GM12874 (cell line): ENCODE results near the gene CLTCL1.

Experiments used
- TF ChIP-seq, protein P1 (sequence below): IDR thresholded peaks from 2 replicates; pipeline ENCODE4 v1.5.1; 2011; ENCODE audit warnings: low read depth, mild to moderate bottlenecking, control low read depth, low read length, moderate library complexity; ENCODE audit not compliant: insufficient read depth

Gene CLTCL1

DNA sequence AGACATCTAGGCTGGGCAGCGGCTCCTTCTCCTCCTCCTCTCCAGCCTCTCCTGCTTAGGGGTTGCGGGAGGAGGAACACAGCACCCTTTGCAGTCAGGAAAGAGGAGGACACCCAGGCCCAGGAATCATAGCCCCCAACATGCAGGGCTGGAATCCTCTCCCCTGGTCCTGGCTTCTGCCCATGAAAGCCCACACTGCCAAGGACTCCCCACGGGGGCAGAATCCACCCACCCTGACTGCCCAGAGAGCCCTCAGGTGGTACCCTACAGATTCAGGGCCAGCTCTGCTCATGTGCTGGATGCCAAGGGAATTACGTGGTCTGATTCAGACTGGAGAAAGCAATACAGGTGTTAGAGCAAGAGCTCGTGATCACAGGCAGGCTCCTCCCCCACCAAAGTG is 151.5 kb downstream of the CLTCL1 start:
- TF ChIP-seq, protein P1, sequence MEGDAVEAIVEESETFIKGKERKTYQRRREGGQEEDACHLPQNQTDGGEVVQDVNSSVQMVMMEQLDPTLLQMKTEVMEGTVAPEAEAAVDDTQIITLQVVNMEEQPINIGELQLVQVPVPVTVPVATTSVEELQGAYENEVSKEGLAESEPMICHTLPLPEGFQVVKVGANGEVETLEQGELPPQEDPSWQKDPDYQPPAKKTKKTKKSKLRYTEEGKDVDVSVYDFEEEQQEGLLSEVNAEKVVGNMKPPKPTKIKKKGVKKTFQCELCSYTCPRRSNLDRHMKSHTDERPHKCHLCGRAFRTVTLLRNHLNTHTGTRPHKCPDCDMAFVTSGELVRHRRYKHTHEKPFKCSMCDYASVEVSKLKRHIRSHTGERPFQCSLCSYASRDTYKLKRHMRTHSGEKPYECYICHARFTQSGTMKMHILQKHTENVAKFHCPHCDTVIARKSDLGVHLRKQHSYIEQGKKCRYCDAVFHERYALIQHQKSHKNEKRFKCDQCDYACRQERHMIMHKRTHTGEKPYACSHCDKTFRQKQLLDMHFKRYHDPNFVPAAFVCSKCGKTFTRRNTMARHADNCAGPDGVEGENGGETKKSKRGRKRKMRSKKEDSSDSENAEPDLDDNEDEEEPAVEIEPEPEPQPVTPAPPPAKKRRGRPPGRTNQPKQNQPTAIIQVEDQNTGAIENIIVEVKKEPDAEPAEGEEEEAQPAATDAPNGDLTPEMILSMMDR, result no peak

GRCh38 chr22:19139001-19139356 is 152.5 kb downstream of the CLTCL1 start:
- TF ChIP-seq, protein P1, result no peak

DNA sequence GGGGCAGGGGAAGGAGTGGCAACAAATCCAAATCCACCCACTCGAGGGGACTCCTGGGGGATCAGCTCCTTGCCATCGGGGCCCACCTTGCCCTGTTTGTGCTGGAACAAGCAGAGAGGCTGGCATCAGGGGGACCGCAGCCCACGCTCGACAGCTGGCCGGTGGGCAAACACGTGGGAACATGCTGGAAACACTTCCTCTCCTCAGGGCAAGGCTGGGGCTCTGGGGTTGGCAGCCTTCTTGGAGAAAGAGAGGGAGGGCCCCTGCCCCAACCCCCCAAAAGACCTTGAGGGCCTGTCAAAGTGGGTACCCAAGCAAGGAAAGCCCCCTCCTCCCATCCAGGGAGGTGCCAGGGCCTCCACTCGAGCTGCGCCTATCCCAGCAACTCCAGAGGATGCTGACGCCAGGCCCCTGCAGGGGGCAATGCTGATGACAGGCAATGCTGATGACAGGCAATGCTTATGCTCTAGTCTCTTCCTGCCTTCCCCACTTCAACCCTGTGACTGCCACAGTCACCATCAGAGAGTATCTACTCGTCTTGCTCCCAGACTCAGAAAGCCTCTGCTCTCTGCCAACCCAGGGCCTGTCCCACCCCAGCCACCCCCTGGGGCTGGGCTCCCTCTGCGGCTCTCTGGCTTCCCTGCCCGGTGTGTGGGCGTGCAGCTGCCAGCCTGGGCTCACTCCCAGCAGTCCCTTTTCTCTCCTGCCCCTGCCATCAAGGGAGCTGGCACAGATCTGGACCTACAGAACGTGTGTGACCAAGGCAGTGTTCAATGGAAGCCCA is 153.1 kb downstream of the CLTCL1 start:
- TF ChIP-seq, protein P1, result no peak

DNA sequence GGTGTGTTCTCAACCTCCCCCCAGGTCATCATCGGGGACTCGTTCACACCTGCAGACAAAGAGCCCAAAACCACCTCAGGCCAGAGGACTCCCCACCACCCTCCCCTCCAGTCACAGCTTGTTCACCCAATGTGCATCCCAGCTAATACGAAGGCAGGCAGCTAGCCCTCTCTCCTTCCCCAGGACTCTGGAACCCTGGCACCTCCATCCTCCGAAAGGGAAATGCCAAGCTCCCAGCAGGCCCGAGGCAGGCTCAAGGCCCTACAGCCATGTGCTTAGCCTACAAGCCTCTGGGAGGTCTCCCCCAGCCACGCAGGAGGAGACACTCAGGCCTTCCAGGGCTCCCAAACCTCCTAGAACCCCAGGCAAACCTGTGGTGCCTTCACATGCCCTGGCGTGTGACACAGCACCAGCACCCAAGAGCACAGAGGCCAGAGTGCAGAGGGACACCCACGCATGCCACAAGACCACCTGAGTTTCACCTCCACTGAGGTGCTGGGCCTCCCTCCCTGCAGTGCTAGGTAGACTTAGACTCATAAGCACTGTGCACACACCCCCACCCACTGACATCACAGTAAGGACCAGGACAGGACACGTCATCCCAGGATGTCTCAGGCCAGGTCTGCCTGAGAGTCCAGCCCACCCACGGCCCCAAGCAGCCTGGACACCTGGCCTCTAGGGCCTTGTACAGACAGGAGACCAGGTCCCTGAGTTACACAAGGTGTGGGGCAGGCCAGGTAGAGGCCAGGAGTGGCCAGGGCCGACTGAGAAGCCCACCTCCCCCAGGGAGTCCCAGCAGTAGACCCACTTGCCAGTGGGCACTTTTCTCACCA is 153.9 kb downstream of the CLTCL1 start:
- TF ChIP-seq, protein P1, result no peak

DNA sequence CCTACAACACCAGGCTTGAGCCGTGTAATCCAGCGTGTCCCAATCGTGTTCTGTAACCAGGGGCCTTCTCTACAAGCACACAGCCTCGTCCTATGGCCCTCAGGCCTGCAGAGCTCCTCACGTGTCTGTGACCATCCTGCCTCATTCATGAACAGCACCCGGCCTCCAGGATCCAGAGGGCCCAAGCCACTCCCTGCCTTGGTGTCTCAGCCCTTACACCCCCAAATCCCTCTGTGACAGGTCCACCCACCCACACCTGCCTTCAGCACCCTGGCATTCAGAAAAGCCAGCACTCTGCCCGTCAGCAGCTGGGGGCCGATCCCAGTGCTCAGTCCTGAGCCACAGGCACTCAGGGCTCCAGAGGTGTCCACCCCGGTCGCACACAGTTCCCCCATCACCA is 154.6 kb downstream of the CLTCL1 start:
- TF ChIP-seq, protein P1, result no peak

DNA sequence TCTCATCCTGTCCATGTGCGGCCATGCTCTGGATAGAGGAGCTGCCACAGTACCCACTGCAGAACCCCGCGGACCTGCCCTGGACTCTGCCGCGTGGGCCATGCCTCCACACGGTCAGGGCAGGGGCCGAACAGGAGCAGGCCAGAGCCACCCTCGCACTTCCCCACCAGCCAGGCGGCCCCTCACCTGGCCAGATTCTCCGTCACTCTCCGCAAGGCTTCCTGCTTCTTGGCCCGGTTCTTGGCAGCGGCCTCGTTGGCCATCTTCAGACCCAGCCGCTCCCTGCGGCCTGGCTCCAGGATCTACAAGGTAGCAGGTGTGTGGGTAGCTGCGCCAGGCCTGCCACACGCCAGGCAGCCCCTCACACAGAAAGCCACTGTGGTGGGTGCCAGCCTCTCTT is 156.6 kb downstream of the CLTCL1 start:
- TF ChIP-seq, protein P1, result no peak

DNA sequence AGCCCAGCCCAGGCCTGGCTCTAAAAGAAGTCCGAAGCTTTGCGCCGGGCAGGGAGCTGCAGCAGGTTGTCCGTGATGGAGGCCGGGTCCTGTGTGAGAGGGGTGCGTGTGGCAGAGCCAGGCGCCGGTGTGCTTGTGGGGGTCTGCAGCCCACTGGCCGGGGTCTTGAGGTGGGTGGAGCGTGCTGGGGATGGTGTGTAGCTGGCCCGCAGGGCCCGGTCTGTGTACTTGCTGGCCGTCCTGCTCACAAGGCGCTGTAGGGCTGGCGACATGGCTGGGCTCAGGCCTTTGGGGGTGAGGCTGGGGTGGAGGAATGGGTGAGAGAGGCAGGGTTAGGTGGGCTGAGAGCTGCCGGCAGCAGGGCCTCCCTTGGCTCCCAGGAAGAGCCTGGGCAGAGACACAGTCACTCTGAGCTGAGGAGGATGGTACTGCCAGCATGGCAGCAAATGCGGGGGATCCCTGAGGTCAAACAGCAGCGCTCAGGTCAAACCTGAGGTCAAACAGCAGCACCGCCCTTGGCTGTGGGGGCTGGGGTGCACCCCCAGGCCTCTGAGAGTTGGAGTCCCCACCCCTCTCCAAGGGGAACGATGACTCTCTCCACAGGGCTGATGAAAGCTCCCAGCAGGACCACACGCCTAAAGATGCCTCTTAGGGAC is 157.2 kb downstream of the CLTCL1 start:
- TF ChIP-seq, protein P1, result no peak
